SK-N-SH treated with all-trans-retinoic acid at 6 μM for 48 hours (cell line): ENCODE results near the gene NET1.

Experiments used
- ATAC-seq: fragments of 200-7000 bp; cut with Tn5 transposase; 3 replicates; pipeline ENCODE4 v1.9.1; 2020; ENCODE audit warnings: mild to moderate bottlenecking, moderate library complexity
- BACH2 ChIP-seq: fragments of 250-450 bp; sonication (Bioruptor Pico); IDR thresholded peaks from 2 replicates; pipeline ENCODE4 v1.9.0; 2021; ENCODE audit warnings: mild to moderate bottlenecking, borderline replicate concordance
- CREB5 ChIP-seq: fragments of 250-450 bp; sonication (Bioruptor Pico); IDR thresholded peaks from 2 replicates; pipeline ENCODE4 v1.5.1; 2020; ENCODE audit warnings: low read depth, mild to moderate bottlenecking, moderate library complexity
- CSDC2 ChIP-seq: fragments of 250-450 bp; sonication (Bioruptor Pico); IDR thresholded peaks from 2 replicates; pipeline ENCODE4 v1.5.0; 2020; ENCODE audit warnings: mild to moderate bottlenecking, moderate library complexity
- CSRNP3 ChIP-seq: fragments of 250-450 bp; sonication (Bioruptor Pico); IDR thresholded peaks from 2 replicates; pipeline ENCODE4 v1.5.1; 2021; ENCODE audit warnings: mild to moderate bottlenecking, moderate library complexity
- ESRRG ChIP-seq: fragments of 250-450 bp; sonication (Bioruptor Pico); IDR thresholded peaks from 2 replicates; pipeline ENCODE4 v1.6.1; 2021; ENCODE audit warnings: mild to moderate bottlenecking
- GLIS3 ChIP-seq: fragments of 250-450 bp; sonication (Bioruptor Pico); IDR thresholded peaks from 2 replicates; pipeline ENCODE4 v1.5.0; 2020; ENCODE audit warnings: mild to moderate bottlenecking, moderate library complexity
- ISL1 ChIP-seq: fragments of 250-450 bp; sonication (Bioruptor Pico); IDR thresholded peaks from 2 replicates; pipeline ENCODE4 v2.1.2; 2022; ENCODE audit warnings: mild to moderate bottlenecking, moderate library complexity
- OSR1 ChIP-seq: fragments of 250-450 bp; sonication (Bioruptor Pico); IDR thresholded peaks from 2 replicates; pipeline ENCODE4 v1.8.0; 2022; ENCODE audit warnings: moderate library complexity, mild to moderate bottlenecking, inconsistent platforms
- PATZ1 ChIP-seq: fragments of 250-450 bp; sonication (Bioruptor Pico); IDR thresholded peaks from 2 replicates; pipeline ENCODE4 v1.8.0; 2020; ENCODE audit warnings: mild to moderate bottlenecking, moderate library complexity, borderline replicate concordance
- PPARA ChIP-seq: fragments of 250-450 bp; sonication (Bioruptor Pico); IDR thresholded peaks from 2 replicates; pipeline ENCODE4 v1.5.0; 2020; ENCODE audit warnings: mild to moderate bottlenecking, borderline replicate concordance
- RARB ChIP-seq: fragments of 250-450 bp; sonication (Bioruptor Pico); IDR thresholded peaks from 2 replicates; pipeline ENCODE4 v1.8.0; 2021; ENCODE audit warnings: mild to moderate bottlenecking, moderate library complexity
- SNAI2 ChIP-seq: fragments of 250-450 bp; sonication (Bioruptor Pico); IDR thresholded peaks from 2 replicates; pipeline ENCODE4 v1.5.0; 2020; ENCODE audit warnings: mild to moderate bottlenecking, moderate library complexity
- TOX ChIP-seq: fragments of 250-450 bp; sonication (Bioruptor Pico); IDR thresholded peaks from 2 replicates; pipeline ENCODE4 v1.8.0; 2021; ENCODE audit warnings: mild to moderate bottlenecking, moderate library complexity, borderline replicate concordance
- ZFP3 ChIP-seq: fragments of 250-450 bp; sonication (Bioruptor Pico); IDR thresholded peaks from 2 replicates; pipeline ENCODE4 v1.5.0; 2020; ENCODE audit warnings: mild to moderate bottlenecking, moderate library complexity
- ZFP30 ChIP-seq: fragments of 450-650 bp; formaldehyde crosslinking; IDR thresholded peaks from 2 replicates; pipeline ENCODE4 v1.5.0; 2022; ENCODE audit warnings: mild to moderate bottlenecking, moderate library complexity
- ZNF565 ChIP-seq: fragments of 450-650 bp; formaldehyde crosslinking; conservative IDR thresholded peaks from 2 replicates; pipeline ENCODE4 v1.5.0; 2020; ENCODE audit warnings: low read depth, mild to moderate bottlenecking, moderate library complexity
- ZNF70 ChIP-seq: fragments of 450-650 bp; formaldehyde crosslinking; IDR thresholded peaks from 2 replicates; pipeline ENCODE4 v1.5.0; 2020; ENCODE audit warnings: mild to moderate bottlenecking, moderate library complexity
- ZNF8 ChIP-seq: fragments of 450-650 bp; formaldehyde crosslinking; IDR thresholded peaks from 2 replicates; pipeline ENCODE4 v1.5.0; 2020; ENCODE audit warnings: mild to moderate bottlenecking, moderate library complexity
- TF ChIP-seq, protein P1 (sequence below): fragments of 250-450 bp; sonication (Bioruptor Pico); IDR thresholded peaks from 2 replicates; pipeline ENCODE4 v1.5.0; 2020; ENCODE audit warnings: mild to moderate bottlenecking, moderate library complexity
- TF ChIP-seq, protein P2 (sequence below): fragments of 250-450 bp; sonication (Bioruptor Pico); IDR thresholded peaks from 2 replicates; pipeline ENCODE4 v1.8.0; 2021; ENCODE audit warnings: low read depth, mild to moderate bottlenecking, moderate library complexity, borderline replicate concordance

NET1 gene

GRCh38 chr10:5477948-5478693 lies 65.8 kb downstream of the NET1 start:
- ATAC-seq = no peak

DNA sequence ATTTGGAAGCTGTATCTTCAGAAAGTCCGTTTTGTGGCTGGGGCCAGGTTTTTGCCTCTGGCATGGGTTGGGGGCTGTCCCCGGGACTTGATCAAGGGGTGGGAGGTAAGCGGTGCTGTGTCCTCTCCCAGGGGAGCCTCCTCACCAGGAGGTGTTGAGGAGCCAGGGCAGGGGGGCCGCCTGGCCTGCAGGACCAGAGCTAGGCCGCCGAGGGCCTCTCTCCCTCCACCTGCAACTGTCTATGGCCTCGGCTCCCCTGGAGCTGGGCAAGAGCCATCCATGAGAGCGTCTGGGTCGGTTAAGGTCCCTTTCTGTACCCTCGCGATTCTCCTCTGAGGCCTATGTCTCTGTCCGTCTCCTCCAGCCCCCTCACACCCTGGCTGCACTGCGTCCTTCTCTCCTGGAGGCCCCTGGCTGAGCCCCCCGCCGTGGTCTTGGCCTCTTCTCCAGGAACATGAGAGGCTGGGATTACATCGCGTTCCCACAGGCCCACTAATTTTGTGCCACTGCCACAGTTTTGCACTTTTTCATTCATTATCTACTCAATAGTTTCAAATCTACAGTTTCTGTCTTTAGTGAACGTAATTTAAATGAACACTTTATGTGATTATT lies 66.4 kb downstream of the NET1 start:
- no peak for ATAC-seq
- TF ChIP-seq RARB (CRISPR knock-in tag) (no peak), CREB5 (CRISPR knock-in tag) (no peak), ZFP3 (CRISPR knock-in tag) (no peak), SNAI2 (CRISPR knock-in tag) (no peak), PPARA (CRISPR knock-in tag) (no peak), ZNF70 (CRISPR knock-in tag) (no peak), ESRRG (CRISPR knock-in tag) (no peak), TOX (no peak), CSRNP3 (CRISPR knock-in tag) (no peak)
- TF ChIP-seq, protein P1, sequence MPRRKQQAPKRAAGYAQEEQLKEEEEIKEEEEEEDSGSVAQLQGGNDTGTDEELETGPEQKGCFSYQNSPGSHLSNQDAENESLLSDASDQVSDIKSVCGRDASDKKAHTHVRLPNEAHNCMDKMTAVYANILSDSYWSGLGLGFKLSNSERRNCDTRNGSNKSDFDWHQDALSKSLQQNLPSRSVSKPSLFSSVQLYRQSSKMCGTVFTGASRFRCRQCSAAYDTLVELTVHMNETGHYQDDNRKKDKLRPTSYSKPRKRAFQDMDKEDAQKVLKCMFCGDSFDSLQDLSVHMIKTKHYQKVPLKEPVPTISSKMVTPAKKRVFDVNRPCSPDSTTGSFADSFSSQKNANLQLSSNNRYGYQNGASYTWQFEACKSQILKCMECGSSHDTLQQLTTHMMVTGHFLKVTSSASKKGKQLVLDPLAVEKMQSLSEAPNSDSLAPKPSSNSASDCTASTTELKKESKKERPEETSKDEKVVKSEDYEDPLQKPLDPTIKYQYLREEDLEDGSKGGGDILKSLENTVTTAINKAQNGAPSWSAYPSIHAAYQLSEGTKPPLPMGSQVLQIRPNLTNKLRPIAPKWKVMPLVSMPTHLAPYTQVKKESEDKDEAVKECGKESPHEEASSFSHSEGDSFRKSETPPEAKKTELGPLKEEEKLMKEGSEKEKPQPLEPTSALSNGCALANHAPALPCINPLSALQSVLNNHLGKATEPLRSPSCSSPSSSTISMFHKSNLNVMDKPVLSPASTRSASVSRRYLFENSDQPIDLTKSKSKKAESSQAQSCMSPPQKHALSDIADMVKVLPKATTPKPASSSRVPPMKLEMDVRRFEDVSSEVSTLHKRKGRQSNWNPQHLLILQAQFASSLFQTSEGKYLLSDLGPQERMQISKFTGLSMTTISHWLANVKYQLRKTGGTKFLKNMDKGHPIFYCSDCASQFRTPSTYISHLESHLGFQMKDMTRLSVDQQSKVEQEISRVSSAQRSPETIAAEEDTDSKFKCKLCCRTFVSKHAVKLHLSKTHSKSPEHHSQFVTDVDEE (CRISPR knock-in tag) = no peak

More at GRCh38 chr10:5477948-5478693, 65.8 kb downstream of the NET1 start:
- no peak for TF ChIP-seq ESRRG (CRISPR knock-in tag)
- no peak for TF ChIP-seq GLIS3 (CRISPR knock-in tag)
- no peak for TF ChIP-seq BACH2 (CRISPR knock-in tag)
- TF ChIP-seq ZFP30 (CRISPR knock-in tag) = no peak
- no peak for TF ChIP-seq ZNF70 (CRISPR knock-in tag)
- TF ChIP-seq CSDC2 (CRISPR knock-in tag) = no peak
- TF ChIP-seq CSRNP3 (CRISPR knock-in tag) = no peak
- no peak for TF ChIP-seq CREB5 (CRISPR knock-in tag)
- TF ChIP-seq ZNF565 = no peak
- TF ChIP-seq ZNF8 (CRISPR knock-in tag) = no peak
- no peak for TF ChIP-seq OSR1 (CRISPR knock-in tag)
- no peak for TF ChIP-seq ZFP3 (CRISPR knock-in tag)
- no peak for TF ChIP-seq PPARA (CRISPR knock-in tag)
- TF ChIP-seq TOX = no peak
- TF ChIP-seq PATZ1 = no peak
- TF ChIP-seq, protein P2, sequence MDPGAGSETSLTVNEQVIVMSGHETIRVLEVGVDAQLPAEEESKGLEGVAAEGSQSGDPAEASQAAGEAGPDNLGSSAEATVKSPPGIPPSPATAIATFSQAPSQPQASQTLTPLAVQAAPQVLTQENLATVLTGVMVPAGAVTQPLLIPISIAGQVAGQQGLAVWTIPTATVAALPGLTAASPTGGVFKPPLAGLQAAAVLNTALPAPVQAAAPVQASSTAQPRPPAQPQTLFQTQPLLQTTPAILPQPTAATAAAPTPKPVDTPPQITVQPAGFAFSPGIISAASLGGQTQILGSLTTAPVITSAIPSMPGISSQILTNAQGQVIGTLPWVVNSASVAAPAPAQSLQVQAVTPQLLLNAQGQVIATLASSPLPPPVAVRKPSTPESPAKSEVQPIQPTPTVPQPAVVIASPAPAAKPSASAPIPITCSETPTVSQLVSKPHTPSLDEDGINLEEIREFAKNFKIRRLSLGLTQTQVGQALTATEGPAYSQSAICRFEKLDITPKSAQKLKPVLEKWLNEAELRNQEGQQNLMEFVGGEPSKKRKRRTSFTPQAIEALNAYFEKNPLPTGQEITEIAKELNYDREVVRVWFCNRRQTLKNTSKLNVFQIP (CRISPR knock-in tag) = no peak
- no peak for TF ChIP-seq ISL1 (CRISPR knock-in tag)
- TF ChIP-seq, all 23 proteins: peak for 0
